ENCODE data around the gene PTGIR. TPM values are rescaled to one million over a fixed set of nuclear protein-coding genes. Genes with fewer than 3 reads are reported as not detected.

PTGIR gene
- total RNA-seq, 4 donors from 2014 or later, result 0.57 to 3.0 (median 1.1) TPM; not detected in 1

- TF ChIP-seq CTCF (IDR thresholded peaks at IDR 0.05) (no peak), POLR2A (IDR thresholded peaks at IDR 0.05) (no peak)
- Histone ChIP-seq H3K9me3 (no peaks in the 10 kb centered on the region), H3K4me3 (peak overlapping the region in 1 of 4 donors; percentile 30), H3K27me3 (peaks cover 0 to 16% (median 0%) of the 10 kb centered on the region in 4 donors), H3K36me3 (no peaks in the 10 kb centered on the region), H3K4me1 (peaks cover 25 to 91% (median 46%) of the 10 kb centered on the region in 3 donors), H3K27ac (peak overlapping the region in 3 of 4 donors; percentile 63 to 73 (median 69))
- 57 to 61% methylated on average over 7 of the region's 7 CpGs for WGBS, 2 donors
- no peak for DNase-seq
- intact Hi-C loops (cut with DNase I), result loop anchor here (5.0 kb wide), 1 partner anchor 40 kb away; the partner anchor contains the start of gene DACT3
These were observed 2.8 kb downstream of the PTGIR start for GRCh38 chr19:46622118-46622446.

GRCh38 chr19:46621191-46622117 lies 3.4 kb downstream of the PTGIR start:
- Histone ChIP-seq H3K36me3 (no peaks in the 10 kb centered on the region), H3K4me3 (peak overlapping the region in 2 of 4 donors; percentile 9 to 30), H3K27ac (peak overlapping the region; percentile 42 to 73 (median 66)), H3K27me3 (peaks cover 0 to 16% (median 0%) of the 10 kb centered on the region in 4 donors), H3K4me1 (peaks cover 29 to 92% (median 53%) of the 10 kb centered on the region in 3 donors), H3K9me3 (no peaks in the 10 kb centered on the region)
- 67 to 74% methylated on average over 7 to 13 of the region's 32 CpGs for WGBS, 2 donors
- no peak for TF ChIP-seq POLR2A (IDR thresholded peaks at IDR 0.05)
- no peak for TF ChIP-seq CTCF (IDR thresholded peaks at IDR 0.05)
- no peak for DNase-seq
- intact Hi-C loops (cut with DNase I), result loop anchor here (5.0 kb wide), 1 partner anchor 41 kb away; the partner anchor contains the start of gene DACT3

DNA sequence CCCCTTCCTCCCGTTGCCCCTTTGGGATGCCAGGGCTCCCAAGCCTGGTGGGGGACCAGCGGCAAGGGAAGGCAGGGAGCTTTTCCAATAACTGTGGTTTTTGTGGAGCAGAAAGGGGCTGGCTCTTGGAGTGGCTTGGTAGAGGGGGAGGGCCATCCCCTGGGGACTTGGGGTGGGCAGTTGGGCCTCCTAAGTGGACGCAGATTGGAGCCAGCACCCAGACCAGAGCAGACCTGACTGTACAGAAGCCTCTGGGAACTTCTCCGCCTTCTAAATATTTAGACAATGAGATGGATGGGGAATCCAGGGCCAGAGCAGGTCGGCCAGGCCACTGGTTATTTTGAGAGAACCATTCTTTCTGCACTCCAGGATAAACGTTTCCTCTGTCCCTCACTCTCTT lies 4.2 kb downstream of the PTGIR start:
- no peak for DNase-seq
- intact Hi-C loops (cut with DNase I), result loop anchor here (5.0 kb wide), 1 partner anchor 42 kb away; the partner anchor contains the start of gene DACT3
- no peak for TF ChIP-seq CTCF (IDR thresholded peaks at IDR 0.05)
- H3K4me3 ChIP-seq, result peak overlapping the region in 1 of 4 donors; percentile 16
- H3K36me3 ChIP-seq, result no peaks in the 10 kb centered on the region
- 50% methylated on average over 1 of the region's 6 CpGs; no CpG with 5 or more reads in 1 of the 2 donors for WGBS, 2 donors
- no peaks in the 10 kb centered on the region for H3K9me3 ChIP-seq
- peaks cover 0 to 16% (median 0%) of the 10 kb centered on the region in 4 donors for H3K27me3 ChIP-seq
- H3K4me1 ChIP-seq, result peaks cover 26 to 86% (median 50%) of the 10 kb centered on the region in 3 donors
- H3K27ac ChIP-seq, result peak overlapping the region; percentile 42 to 73 (median 66)

- peak overlapping the region in 3 of 4 donors; percentile 63 to 73 (median 69) for H3K27ac ChIP-seq
- H3K4me1 ChIP-seq, result peaks cover 24 to 81% (median 45%) of the 10 kb centered on the region in 3 donors
- TF ChIP-seq POLR2A (IDR thresholded peaks at IDR 0.05) (no peak), CTCF (IDR thresholded peaks at IDR 0.05) (no peak)
- H3K9me3 ChIP-seq, result no peaks in the 10 kb centered on the region
- 74% methylated on average over 3 of the region's 3 CpGs; no CpG with 5 or more reads in 1 of the 2 donors for WGBS, 2 donors
- H3K27me3 ChIP-seq, result peaks cover 0 to 16% (median 0%) of the 10 kb centered on the region in 4 donors
- intact Hi-C loops (cut with DNase I), result loop anchor here (5.0 kb wide), 1 partner anchor 42 kb away; the partner anchor contains the start of gene DACT3
- H3K4me3 ChIP-seq, result no peak overlapping the region
- no peak for DNase-seq
- H3K36me3 ChIP-seq, result no peaks in the 10 kb centered on the region
These were observed 4.6 kb downstream of the PTGIR start for GRCh38 chr19:46620267-46620666.
